Heart left ventricle (tissue), 16 donors: Measurements from ENCODE around the gene TOPBP1. TPM values are rescaled to one million over a fixed set of nuclear protein-coding genes. Genes with fewer than 3 reads are reported as not detected.

Experiments
- ATAC-seq, 4 donors: fragments of 200-7000 bp; cut with Tn5 transposase; one replicate each; pipeline ENCODE4 v1.9.1; 2020 to 2022; ENCODE audit warnings: moderate library complexity in 4 of 4, mild to moderate bottlenecking in 3 of 4, moderate number of reproducible peaks in 1 of 4
- DNase-seq, 5 donors: peaks; one replicate each; pipeline ENCODE4 v3.0.0-alpha.2; 2020
- H3K27ac ChIP-seq, 12 donors: fragments of 200-600 bp; sonication (generic) in 4 of 12; one replicate each; pipeline versions ENCODE4 v1.5.0 to v1.8.0; 2016 to 2022; ENCODE audit warnings: mild to moderate bottlenecking in 2 of 12
- H3K27me3 ChIP-seq, 9 donors: fragments of 200-600 bp; sonication (generic) in 2 of 9; one replicate each; pipeline versions ENCODE4 v1.5.1 to v1.8.0; 2016 to 2022; ENCODE audit warnings: mild to moderate bottlenecking in 3 of 9
- H3K36me3 ChIP-seq, 9 donors: fragments of 200-600 bp; sonication (generic) in 2 of 9; one replicate each; pipeline versions ENCODE4 v1.5.0 to v1.8.0; 2018 to 2022; ENCODE audit warnings: mild to moderate bottlenecking in 2 of 9
- H3K4me1 ChIP-seq, 12 donors: fragments of 200-600 bp; sonication (generic) in 4 of 12; one replicate each; pipeline versions ENCODE4 v1.5.0 to v1.8.0; 2016 to 2022; ENCODE audit warnings: mild to moderate bottlenecking in 3 of 12
- H3K4me3 ChIP-seq, 12 donors: fragments of 200-600 bp; sonication (generic) in 4 of 12; one replicate each; pipeline versions ENCODE4 v1.5.0 to v1.8.0; 2017 to 2022; ENCODE audit warnings: mild to moderate bottlenecking in 9 of 12, moderate library complexity in 4 of 12
- H3K9me3 ChIP-seq, 12 donors: fragments of 200-600 bp; sonication (generic) in 4 of 12; one replicate each; pipeline versions ENCODE4 v1.5.0 to v1.8.0; 2016 to 2022; ENCODE audit warnings: mild to moderate bottlenecking in 1 of 12
- POLR2A ChIP-seq, 2 donors: fragments of 450-650 bp; IDR thresholded peaks; one replicate each; pipeline ENCODE4 v1.6.1; 2017; ENCODE audit warnings: antibody characterized with exemption in 2 of 2, mild to moderate bottlenecking in 2 of 2, moderate library complexity in 2 of 2
- WGBS, 4 donors: extraction: QIAGEN DNeasy Blood & Tissue Kit in 2 of 4; methylation state at CpG; one replicate each; pipeline versions ENCODE4 v1.1.5 to v1.1.7; 2013 to 2018; 5-methylcytosine and 5-hydroxymethylcytosine counted together
- intact Hi-C, 10 donors: fragments of 100-400 bp; cut with DNase I; formaldehyde crosslinking; loops; one replicate each; pipeline versions ENCODE4 v1.11.1 to v1.14.2; 2022
- polyA plus RNA-seq, 2 donors: library from polyadenylated mRNA; stranded (reverse); fragments of 200-250 nt; gene quantifications; one replicate each; pipeline ENCODE4 v1.2.3, GENCODE V29; 2013
- total RNA-seq, 9 donors: library from RNA; depleted of rRNA in 2 of 9; stranded (reverse); fragments of >200 nt in 2 of 9; fragmentation: NEBNext Ultra II Directional in 3 of 9; extraction: Animal tissue kit (Norgen Biotek cat#: 25700) in 3 of 9; gene quantifications; one replicate each; pipeline versions ENCODE4 v1.1.0 to v1.2.4, GENCODE V29; 2016 to 2023
- TF ChIP-seq, protein P1 (sequence below), 12 donors: fragments of 200-600 bp; sonication (generic) in 4 of 12; IDR thresholded peaks; one replicate each; pipeline versions ENCODE4 v1.5.0 to v1.8.0; 2018 to 2022; ENCODE audit warnings: antibody characterized with exemption in 12 of 12, mild to moderate bottlenecking in 5 of 12
- donor health status: ischemic (EF 13 %, LVEDD 7.1; RV severe dilation, severe dysfunction).
- donor health status: healthy with polysubstance abuse.
- donor health status: DM: no; HTN: yes; CAD: no.
- donor health status: DM: no; HTN: no; CAD: no.
- donor health status: ischemic (EF 25% LVEDD 6.9; RV normal size, moderate dysfunction).
- donor health status: ischemic (EF 25% LVEDD 5.7; RV mildly dilated, moderate dysfunction).
- donor health status: healthy.
- donor health status: DM: yes; HTN: yes; CAD: no.
- donor health status: ischemic (EF 35%, LVEDD 5.7; RV mildly dilated, moderate dysfunction).
- donor health status: nonischemic (EF 11% LVEDD 7.7; RV severe dilation, severe dysfunction).
- donor health status: DM: yes; HTN: yes; CAD: no.
- donor health status: PGD.
- donor health status: ischemic (EF 29% LVEDD 5.4; RV normal size, mild dysfunction).
- donor health status: nonischemic (EF 23%, LVEDD 6.1; RV moderate dilation, normal function).

The TOPBP1 gene
- total and polyA plus RNA-seq, 11 donors = 2.6 to 18.3 (median 11.7) TPM

DNA sequence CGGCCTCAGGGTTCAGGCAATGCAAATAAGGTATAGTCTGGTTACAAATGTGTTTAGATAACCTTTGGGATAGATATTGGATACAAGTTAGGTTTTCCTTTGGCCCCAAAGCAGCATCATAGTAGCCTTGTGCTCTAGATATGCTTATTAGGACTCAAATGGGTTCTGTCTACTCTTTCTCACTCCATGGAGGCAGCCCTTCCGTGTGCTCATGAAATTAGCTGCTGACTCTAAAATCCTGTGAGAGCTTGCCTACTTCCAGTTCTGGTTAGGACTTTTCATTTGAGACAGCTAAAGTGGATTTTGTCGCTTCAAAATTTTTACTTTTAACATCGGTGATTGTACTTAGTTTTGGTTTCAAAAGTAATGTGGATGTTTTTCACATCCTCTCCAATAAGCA lies 86.7 kb downstream of the TOPBP1 start:
- intact Hi-C loops = loop anchor here in 8 of 10 donors (2.0 to 10.0 kb wide), 5 partner anchors 88 to 852 kb away; partner anchors contain the start of gene NPHP3 (in 5 of the 8)
- TF ChIP-seq POLR2A (IDR thresholded peaks at IDR 0.05) = no peak
- TF ChIP-seq, protein P1, sequence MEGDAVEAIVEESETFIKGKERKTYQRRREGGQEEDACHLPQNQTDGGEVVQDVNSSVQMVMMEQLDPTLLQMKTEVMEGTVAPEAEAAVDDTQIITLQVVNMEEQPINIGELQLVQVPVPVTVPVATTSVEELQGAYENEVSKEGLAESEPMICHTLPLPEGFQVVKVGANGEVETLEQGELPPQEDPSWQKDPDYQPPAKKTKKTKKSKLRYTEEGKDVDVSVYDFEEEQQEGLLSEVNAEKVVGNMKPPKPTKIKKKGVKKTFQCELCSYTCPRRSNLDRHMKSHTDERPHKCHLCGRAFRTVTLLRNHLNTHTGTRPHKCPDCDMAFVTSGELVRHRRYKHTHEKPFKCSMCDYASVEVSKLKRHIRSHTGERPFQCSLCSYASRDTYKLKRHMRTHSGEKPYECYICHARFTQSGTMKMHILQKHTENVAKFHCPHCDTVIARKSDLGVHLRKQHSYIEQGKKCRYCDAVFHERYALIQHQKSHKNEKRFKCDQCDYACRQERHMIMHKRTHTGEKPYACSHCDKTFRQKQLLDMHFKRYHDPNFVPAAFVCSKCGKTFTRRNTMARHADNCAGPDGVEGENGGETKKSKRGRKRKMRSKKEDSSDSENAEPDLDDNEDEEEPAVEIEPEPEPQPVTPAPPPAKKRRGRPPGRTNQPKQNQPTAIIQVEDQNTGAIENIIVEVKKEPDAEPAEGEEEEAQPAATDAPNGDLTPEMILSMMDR (IDR thresholded peaks at IDR 0.05) = no peak
- peaks cover 4 to 73% (median 55%) of the 10 kb centered on the region in 12 donors for H3K4me1 ChIP-seq

DNA sequence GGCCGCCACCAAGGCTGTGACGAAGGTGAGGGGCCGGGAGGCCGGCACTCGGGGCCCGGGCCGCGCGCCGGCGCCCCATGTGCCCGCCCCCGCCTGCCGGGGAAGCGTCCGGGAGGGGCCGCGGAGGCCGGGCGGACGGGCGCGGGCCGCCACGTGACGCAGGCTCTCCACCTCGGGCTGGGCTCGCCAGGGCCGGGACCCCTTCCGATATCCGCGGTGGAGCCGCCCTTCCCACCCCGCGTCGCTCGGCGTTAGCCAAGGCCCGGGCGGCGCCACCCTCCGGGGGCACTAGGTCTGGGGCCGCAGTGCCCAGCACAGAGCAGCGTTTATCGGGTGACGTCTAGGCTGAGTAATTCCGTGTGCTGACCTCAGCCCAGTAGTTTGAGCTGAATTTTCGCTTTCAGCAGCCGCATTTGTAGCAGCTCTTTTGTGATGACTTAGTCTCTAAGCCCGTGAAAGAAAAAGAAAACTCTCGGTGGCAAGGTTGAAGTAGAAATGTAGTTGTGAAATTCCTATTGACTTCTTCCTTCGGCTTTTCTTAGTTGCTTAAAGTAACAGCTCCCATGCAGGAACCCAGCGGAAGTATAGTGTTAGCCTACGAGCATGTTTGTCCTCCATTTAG lies 87.4 kb downstream of the TOPBP1 start:
- TF ChIP-seq, protein P1 (IDR thresholded peaks at IDR 0.05) = peak in 5 of 12 donors; percentile 9 to 41 (median 32)
- peak in 1 of 2 donors; percentile 37 for TF ChIP-seq POLR2A (IDR thresholded peaks at IDR 0.05)
- Histone ChIP-seq H3K4me1 (peaks cover 4 to 79% (median 55%) of the 10 kb centered on the region in 12 donors), H3K4me3 (peak overlapping the region; percentile 61 to 96 (median 88))

More for the DNA sequence above, 86.7 kb downstream of the TOPBP1 start:
- WGBS, 4 donors = 33 to 40% (median 38%) methylated on average over 4 of the region's 4 CpGs
- DNase-seq = no peak
- Histone ChIP-seq H3K36me3 (peaks cover 0 to 54% (median 50%) of the 10 kb centered on the region in 9 donors), H3K9me3 (no peaks in the 10 kb centered on the region), H3K27ac (peak overlapping the region; percentile 91 to 99 (median 97)), H3K4me3 (peak overlapping the region; percentile 61 to 96 (median 88)), H3K27me3 (no peaks in the 10 kb centered on the region)
- no peak for ATAC-seq

DNA sequence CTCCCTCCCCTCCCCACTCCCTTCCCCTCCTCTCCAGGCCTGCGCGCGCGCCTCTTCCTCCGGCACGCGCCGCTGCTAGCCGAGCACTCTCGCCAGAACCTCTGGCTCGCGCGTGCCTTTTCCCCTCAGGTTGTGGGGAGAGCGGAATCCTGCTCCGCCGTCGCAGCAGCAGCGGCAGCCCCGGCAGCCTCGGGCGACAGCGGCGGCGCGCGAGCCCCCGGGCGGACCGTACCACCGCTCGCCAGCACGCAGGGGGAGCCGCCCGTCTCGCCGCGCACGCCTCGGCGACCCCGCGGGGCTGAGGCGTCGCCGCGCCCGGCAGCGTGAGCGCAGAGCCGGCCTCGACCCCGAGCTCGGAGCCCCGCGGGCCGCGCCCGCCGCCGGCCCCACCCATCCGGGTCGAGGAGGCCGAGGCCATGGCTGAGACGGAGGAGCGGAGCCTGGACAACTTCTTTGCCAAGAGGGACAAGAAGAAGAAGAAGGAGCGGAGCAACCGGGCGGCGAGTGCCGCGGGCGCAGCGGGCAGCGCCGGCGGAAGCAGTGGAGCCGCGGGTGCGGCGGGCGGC lies 88.0 kb downstream of the TOPBP1 start, which contains the start of gene CDV3:
TSS of gene CDV3 (plus strand) at position 58 of the 566 bp plus-strand sequence. CDS start at position 417, 359 bp downstream.
- DNase-seq (peak in 1 of 5 donors; percentile 76), ATAC-seq (peak in 2 of 4 donors; percentile 38 to 41)
- peaks cover 0 to 40% (median 36%) of the 10 kb centered on the region in 9 donors for H3K36me3 ChIP-seq
- H3K4me3 ChIP-seq = peak within 1 kb of the TSS; percentile 61 to 96 (median 88)
- 1% methylated on average over 28 to 81 of the region's 81 CpGs for WGBS, 4 donors
- TF ChIP-seq, protein P1 (IDR thresholded peaks at IDR 0.05) = no peak
- peak in 1 of 2 donors; percentile 68 for TF ChIP-seq POLR2A (IDR thresholded peaks at IDR 0.05)
- no peaks in the 10 kb centered on the region for H3K9me3 ChIP-seq
- H3K27me3 ChIP-seq = no peaks in the 10 kb centered on the region
- H3K27ac ChIP-seq = peak within 1 kb of the TSS; percentile 91 to 99 (median 97)
- intact Hi-C loops = loop anchor here (1.0 to 10.0 kb wide), 9 partner anchors 89 to 914 kb away; partner anchors contain the start of genes NPHP3 (in 8 of the 10), ANAPC13 (in 1 of the 10) and CEP63 (in 1 of the 10)
- H3K4me1 ChIP-seq = peaks cover 4 to 75% (median 49%) of the 10 kb centered on the region in 12 donors

More for the DNA sequence above, 87.4 kb downstream of the TOPBP1 start:
- Histone ChIP-seq H3K9me3 (no peaks in the 10 kb centered on the region), H3K36me3 (peaks cover 0 to 47% (median 43%) of the 10 kb centered on the region in 9 donors), H3K27me3 (no peaks in the 10 kb centered on the region), H3K27ac (peak overlapping the region; percentile 91 to 99 (median 97))
- ATAC-seq (peak in 3 of 4 donors; percentile 29 to 53 (median 53)), DNase-seq (peak; percentile 79 to 91 (median 84))
- intact Hi-C loops = loop anchor here in 9 of 10 donors (2.0 to 10.0 kb wide), 8 partner anchors 90 to 913 kb away; partner anchors contain the start of genes NPHP3 (in 6 of the 9), ANAPC13 (in 1 of the 9) and CEP63 (in 1 of the 9)
- WGBS, 4 donors = 0 to 1% (median 1%) methylated on average over 9 to 54 of the region's 54 CpGs
